Heart right ventricle (tissue), 16 donors: ENCODE data around the gene RNASE7. TPM values are rescaled to one million over a fixed set of nuclear protein-coding genes. Genes with fewer than 3 reads are reported as not detected.
A peak's percentile ranks its signal among the peaks of the same experiment; 100 is the strongest.

Experiments
- ATAC-seq, 8 donors: fragments of 200-7000 bp; cut with Tn5 transposase; one replicate each; pipeline ENCODE4 v1.9.1; 2020; ENCODE audit warnings: mild to moderate bottlenecking in 8 of 8, moderate library complexity in 8 of 8, moderate number of reproducible peaks in 1 of 8
- DNase-seq, 2 donors: peaks; one replicate each; pipeline ENCODE4 v3.0.0-alpha.2; 2020
- H3K27ac ChIP-seq, 10 donors: fragments of 200-600 bp; sonication (generic) in 2 of 10; one replicate each; pipeline versions ENCODE4 v1.5.0 to v1.8.0; 2020 to 2022; ENCODE audit warnings: mild to moderate bottlenecking in 3 of 10
- H3K27me3 ChIP-seq, 7 donors: fragments of 200-600 bp; one replicate each; pipeline ENCODE4 v1.8.0; 2021 to 2022; ENCODE audit warnings: mild to moderate bottlenecking in 2 of 7
- H3K36me3 ChIP-seq, 9 donors: fragments of 200-600 bp; sonication (generic) in 1 of 9; one replicate each; pipeline versions ENCODE4 v1.5.0 to v1.8.0; 2020 to 2022; ENCODE audit warnings: mild to moderate bottlenecking in 2 of 9
- H3K4me1 ChIP-seq, 9 donors: fragments of 200-600 bp; sonication (generic) in 1 of 9; one replicate each; pipeline versions ENCODE4 v1.5.0 to v1.8.0; 2020 to 2022; ENCODE audit warnings: mild to moderate bottlenecking in 4 of 9
- H3K4me3 ChIP-seq, 10 donors: fragments of 200-600 bp; sonication (generic) in 2 of 10; one replicate each; pipeline versions ENCODE4 v1.5.0 to v1.8.0; 2020 to 2022; ENCODE audit warnings: mild to moderate bottlenecking in 7 of 10, moderate library complexity in 2 of 10
- H3K9me3 ChIP-seq, 11 donors: fragments of 200-600 bp in 10 of 11; sonication (generic) in 2 of 11; one replicate each; pipeline versions ENCODE4 v1.5.0 to v1.8.0; 2013 to 2022; ENCODE audit warnings: mild to moderate bottlenecking in 2 of 11, control low read depth in 1 of 11, moderate library complexity in 1 of 11
- WGBS, 2 donors: extraction: QIAGEN DNeasy Blood & Tissue Kit; methylation state at CpG; one replicate each; pipeline ENCODE4 v1.1.7; 2013; ENCODE audit warnings: inconsistent platforms in 1 of 2; 5-methylcytosine and 5-hydroxymethylcytosine counted together
- intact Hi-C, 10 donors: fragments of 100-400 bp; cut with DNase I; formaldehyde crosslinking; loops; one replicate each; pipeline versions ENCODE4 v1.11.1 to v1.14.2; 2022
- polyA plus RNA-seq, 2 donors: library from polyadenylated mRNA; stranded (reverse); fragments of 200-250 nt; gene quantifications; one replicate each; pipeline ENCODE4 v1.2.3, GENCODE V29; 2013
- total RNA-seq, 10 donors: library from RNA; stranded (reverse); fragmentation: NEBNext Ultra II Directional in 3 of 10; extraction: Animal tissue kit (Norgen Biotek cat#: 25700) in 3 of 10; gene quantifications; one replicate each; pipeline versions ENCODE4 v1.2.1 to v1.2.4, GENCODE V29; 2021 to 2023
- TF ChIP-seq, protein P1 (sequence below), 9 donors: fragments of 200-600 bp; sonication (generic) in 2 of 9; IDR thresholded peaks; one replicate each; pipeline versions ENCODE4 v1.5.0 to v1.8.0; 2021 to 2022; ENCODE audit warnings: antibody characterized with exemption in 9 of 9, mild to moderate bottlenecking in 5 of 9, moderate library complexity in 1 of 9
- donor health status: Arrhythmogenic right ventricular cardiomyopathy.
- donor health status: ischemic (EF 13 %, LVEDD 7.1; RV severe dilation, severe dysfunction).
- donor health status: healthy with polysubstance abuse.
- donor health status: DM: no; HTN: yes; CAD: no.
- donor health status: DM: no; HTN: no; CAD: no.
- donor health status: ischemic (EF 25% LVEDD 6.9; RV normal size, moderate dysfunction).
- donor health status: ischemic (EF 25% LVEDD 5.7; RV mildly dilated, moderate dysfunction).
- donor health status: healthy.
- donor health status: DM: yes; HTN: yes; CAD: no.
- donor health status: Ischemic cardiomyopathy.
- donor health status: ischemic (EF 35%, LVEDD 5.7; RV mildly dilated, moderate dysfunction).
- donor health status: nonischemic (EF 11% LVEDD 7.7; RV severe dilation, severe dysfunction).
- donor health status: DM: yes; HTN: yes; CAD: no.
- donor health status: PGD.
- donor health status: ischemic (EF 29% LVEDD 5.4; RV normal size, mild dysfunction).
- donor health status: nonischemic (EF 23%, LVEDD 6.1; RV moderate dilation, normal function).

Gene RNASE7
- total and polyA plus RNA-seq, 12 donors = 0.03 TPM; not detected in 11

DNA sequence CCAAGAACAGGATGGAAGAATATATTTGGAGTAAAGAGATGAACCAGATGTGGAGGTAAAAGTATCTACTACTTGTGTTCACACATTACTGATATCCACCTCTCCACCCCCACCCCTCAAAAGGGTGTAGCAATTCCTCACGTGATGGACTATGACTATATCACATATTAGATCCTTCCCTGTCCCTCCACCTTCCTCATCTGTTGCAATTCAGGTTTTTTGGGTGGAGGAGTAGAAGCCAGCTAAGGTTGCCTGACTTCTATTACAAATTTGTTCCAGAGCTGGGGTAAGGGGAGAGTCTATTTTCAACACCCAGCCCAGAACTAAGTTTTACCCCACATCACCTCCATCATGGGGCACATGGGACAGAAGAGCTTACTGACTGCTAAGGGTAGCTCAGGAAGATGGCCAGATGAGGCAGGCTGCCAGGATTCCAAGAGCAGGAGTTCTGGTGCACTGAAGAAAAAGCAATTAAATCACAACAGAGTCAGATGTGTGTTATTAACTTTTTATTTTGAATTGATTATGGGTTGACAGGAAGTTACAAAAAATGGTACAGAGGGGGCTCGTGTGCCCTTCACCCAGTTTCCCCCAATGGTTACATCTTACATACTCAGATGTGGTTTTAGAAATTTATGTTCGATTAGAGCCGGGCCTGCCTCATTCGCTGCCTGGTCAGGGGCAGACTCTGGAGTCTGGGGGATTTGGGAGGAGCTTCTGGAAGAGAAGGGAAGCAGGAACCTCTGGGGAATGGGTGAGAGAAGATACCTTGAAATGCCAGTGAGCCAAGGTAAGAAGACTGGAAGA is 9.6 kb upstream of the RNASE7 start:
- Histone ChIP-seq H3K4me1 (peaks cover 0 to 3% (median 0%) of the 10 kb centered on the region in 9 donors), H3K9me3 (no peaks in the 10 kb centered on the region), H3K27ac (no peak overlapping the region), H3K36me3 (no peaks in the 10 kb centered on the region), H3K4me3 (no peak overlapping the region), H3K27me3 (no peaks in the 10 kb centered on the region)
- ATAC-seq (no peak), DNase-seq (no peak)
- WGBS, 2 donors = 86 to 92% methylated on average over 5 of the region's 5 CpGs
- TF ChIP-seq, protein P1, sequence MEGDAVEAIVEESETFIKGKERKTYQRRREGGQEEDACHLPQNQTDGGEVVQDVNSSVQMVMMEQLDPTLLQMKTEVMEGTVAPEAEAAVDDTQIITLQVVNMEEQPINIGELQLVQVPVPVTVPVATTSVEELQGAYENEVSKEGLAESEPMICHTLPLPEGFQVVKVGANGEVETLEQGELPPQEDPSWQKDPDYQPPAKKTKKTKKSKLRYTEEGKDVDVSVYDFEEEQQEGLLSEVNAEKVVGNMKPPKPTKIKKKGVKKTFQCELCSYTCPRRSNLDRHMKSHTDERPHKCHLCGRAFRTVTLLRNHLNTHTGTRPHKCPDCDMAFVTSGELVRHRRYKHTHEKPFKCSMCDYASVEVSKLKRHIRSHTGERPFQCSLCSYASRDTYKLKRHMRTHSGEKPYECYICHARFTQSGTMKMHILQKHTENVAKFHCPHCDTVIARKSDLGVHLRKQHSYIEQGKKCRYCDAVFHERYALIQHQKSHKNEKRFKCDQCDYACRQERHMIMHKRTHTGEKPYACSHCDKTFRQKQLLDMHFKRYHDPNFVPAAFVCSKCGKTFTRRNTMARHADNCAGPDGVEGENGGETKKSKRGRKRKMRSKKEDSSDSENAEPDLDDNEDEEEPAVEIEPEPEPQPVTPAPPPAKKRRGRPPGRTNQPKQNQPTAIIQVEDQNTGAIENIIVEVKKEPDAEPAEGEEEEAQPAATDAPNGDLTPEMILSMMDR (IDR thresholded peaks at IDR 0.05) = no peak
- intact Hi-C loops = no loop called here

DNA sequence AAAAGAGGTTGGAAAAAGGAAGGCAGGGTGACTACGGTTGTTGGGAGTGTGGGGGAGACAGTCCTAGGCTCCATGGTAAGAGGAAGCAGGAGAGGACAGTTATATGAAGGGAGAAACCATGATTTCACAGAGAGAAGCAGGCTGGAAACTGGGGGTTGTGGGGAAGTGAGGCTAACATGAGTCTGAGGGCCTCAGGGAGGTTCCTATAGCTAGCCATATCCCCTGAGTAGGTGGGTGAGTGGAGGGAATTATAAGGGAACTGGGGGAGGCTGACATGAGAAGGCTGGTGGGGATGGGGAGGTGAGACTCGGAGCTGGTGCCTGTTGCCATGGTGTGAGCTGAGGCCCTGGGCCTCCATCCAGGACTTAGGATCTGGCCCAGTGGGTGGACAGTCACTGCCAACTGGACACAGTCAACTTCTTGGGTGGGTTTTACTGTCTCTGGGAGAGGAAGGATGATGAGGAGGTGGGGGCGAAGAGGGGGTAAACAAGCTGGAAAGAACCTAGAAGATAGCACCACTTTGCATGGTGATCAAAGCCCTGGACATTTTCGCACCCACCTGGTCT is 8.9 kb upstream of the RNASE7 start:
- intact Hi-C loops = no loop called here
- H3K36me3 ChIP-seq = no peaks in the 10 kb centered on the region
- WGBS, 2 donors = 89% methylated on average over 4 of the region's 4 CpGs
- ATAC-seq (no peak), DNase-seq (no peak)
- no peaks in the 10 kb centered on the region for H3K27me3 ChIP-seq
- TF ChIP-seq, protein P1 (IDR thresholded peaks at IDR 0.05) = no peak
- H3K4me1 ChIP-seq = peaks cover 0 to 10% (median 3%) of the 10 kb centered on the region in 9 donors
- H3K9me3 ChIP-seq = no peaks in the 10 kb centered on the region
- no peak overlapping the region for H3K27ac ChIP-seq
- H3K4me3 ChIP-seq = no peak overlapping the region

DNA sequence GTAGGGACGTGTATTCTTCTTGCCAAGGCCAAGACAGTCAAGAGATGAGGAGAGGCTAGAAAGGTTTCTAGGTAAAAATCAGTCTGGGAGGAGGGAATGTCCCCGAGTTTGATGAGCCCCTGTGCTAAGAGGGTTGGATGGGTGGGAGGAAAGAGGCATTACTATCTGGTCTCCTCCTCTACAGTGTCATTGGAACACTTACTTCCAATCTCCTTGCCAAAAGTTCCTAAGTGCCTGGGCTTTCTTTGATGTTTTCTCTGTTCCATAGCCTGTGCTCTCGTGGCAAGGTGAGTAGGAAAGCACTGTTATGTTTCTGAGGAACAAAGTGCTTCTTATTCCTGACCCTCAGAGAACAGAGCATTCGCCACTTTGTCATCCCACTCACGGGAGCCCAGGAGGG is 7.5 kb upstream of the RNASE7 start, which contains the start of gene RNASE13:
TSS of gene RNASE13 (minus strand) at position 101 of the 400 bp plus-strand sequence. CDS start 519 bp downstream, outside the sequence.
- no peaks in the 10 kb centered on the region for H3K36me3 ChIP-seq
- no peaks in the 10 kb centered on the region for H3K9me3 ChIP-seq
- H3K27ac ChIP-seq = no peak within 1 kb of the TSS
- WGBS, 2 donors = 88 to 91% methylated on average over 5 of the region's 5 CpGs
- H3K4me1 ChIP-seq = peaks cover 4 to 25% (median 18%) of the 10 kb centered on the region in 9 donors
- TF ChIP-seq, protein P1 (IDR thresholded peaks at IDR 0.05) = no peak
- ATAC-seq (no peak), DNase-seq (no peak)
- intact Hi-C loops = no loop called here
- no peak within 1 kb of the TSS for H3K4me3 ChIP-seq
- no peaks in the 10 kb centered on the region for H3K27me3 ChIP-seq

DNA sequence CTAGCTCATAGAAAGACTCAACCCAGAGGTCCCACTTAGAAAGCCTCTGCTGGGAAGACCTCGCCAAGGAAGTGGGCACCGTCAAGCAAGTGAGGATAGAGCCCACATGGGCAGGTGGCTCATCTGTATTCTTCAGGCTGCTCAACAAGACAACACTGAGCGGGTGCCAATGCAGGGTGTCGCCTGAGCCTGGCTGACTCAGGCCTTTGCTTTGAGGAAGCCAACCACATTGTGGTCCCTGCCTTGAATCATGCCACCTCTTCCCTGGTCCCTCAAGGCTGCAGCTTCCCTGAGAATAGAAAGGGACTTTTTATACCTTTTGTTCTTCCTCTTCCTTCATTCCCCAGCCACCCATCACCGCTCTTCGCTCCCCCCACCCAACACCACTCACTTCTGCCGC is 5.4 kb upstream of the RNASE7 start:
- no peaks in the 10 kb centered on the region for H3K9me3 ChIP-seq
- ATAC-seq (no peak), DNase-seq (no peak)
- TF ChIP-seq, protein P1 (IDR thresholded peaks at IDR 0.05) = no peak
- no peak overlapping the region for H3K4me3 ChIP-seq
- peak overlapping the region in 5 of 10 donors; percentile 13 to 87 (median 40) for H3K27ac ChIP-seq
- peaks cover 7 to 30% (median 22%) of the 10 kb centered on the region in 9 donors for H3K4me1 ChIP-seq
- no peaks in the 10 kb centered on the region for H3K36me3 ChIP-seq
- H3K27me3 ChIP-seq = no peaks in the 10 kb centered on the region
- intact Hi-C loops = loop anchor here in 1 of 10 donors (2.0 kb wide), 1 partner anchor 22 kb away; no protein-coding TSS in a partner anchor
- 93 to 95% methylated on average over 7 of the region's 7 CpGs for WGBS, 2 donors
